ENCODE measurements around the gene ROCK1. TPM values are rescaled to one million over a fixed set of nuclear protein-coding genes. Genes with fewer than 3 reads are reported as not detected.

The ROCK1 gene
- total and polyA plus RNA-seq, 9 of the 15 experiments (the other 6 are each of a cell fraction or from before 2014, with no cell fraction given), result 7.4 to 28.6 (median 17.7) TPM

DNA sequence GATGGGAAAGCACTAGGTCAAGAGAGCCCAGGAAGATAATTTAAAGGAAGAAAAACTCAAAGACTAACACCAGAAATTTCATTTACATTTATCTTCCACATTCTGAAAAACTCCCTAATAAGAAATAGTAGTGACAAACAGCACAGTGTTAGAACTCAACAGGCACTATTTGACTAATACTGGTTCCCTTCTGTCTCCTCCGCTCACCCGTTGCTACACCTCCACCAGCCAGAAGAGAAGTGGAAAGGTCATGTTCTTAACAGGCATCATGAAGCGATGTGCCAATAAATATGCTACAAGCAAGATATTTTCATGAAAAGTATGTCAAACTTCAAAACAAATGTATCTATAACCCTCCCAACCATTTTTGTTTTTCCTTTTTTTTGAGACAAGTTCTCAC is 5.7 kb downstream of the ROCK1 start:
- POLR2A ChIA-PET, result no interaction called here
- no peak for FAIRE-seq
- H3K4me2 ChIP-seq (ENCODE audit: insufficient read depth, low read length), result no peak overlapping the region
- no peak for TF ChIP-seq JUNB (CRISPR knock-in tag; conservative IDR thresholded peaks at IDR 0.05)
- TF ChIP-seq SRSF9 (IDR thresholded peaks at IDR 0.05; ENCODE audit: borderline replicate concordance, low read depth, low read length), result no peak
- no peak for TF ChIP-seq NR2C2 (CRISPR knock-in tag; IDR thresholded peaks at IDR 0.05)
- TF ChIP-seq NR2C2 (tag; IDR thresholded peaks at IDR 0.05), result no peak
- TF ChIP-seq THRA (IDR thresholded peaks at IDR 0.05), result no peak
- no peak for TF ChIP-seq ARID4B (CRISPR knock-in tag; IDR thresholded peaks at IDR 0.05)
- TF ChIP-seq, protein P1, sequence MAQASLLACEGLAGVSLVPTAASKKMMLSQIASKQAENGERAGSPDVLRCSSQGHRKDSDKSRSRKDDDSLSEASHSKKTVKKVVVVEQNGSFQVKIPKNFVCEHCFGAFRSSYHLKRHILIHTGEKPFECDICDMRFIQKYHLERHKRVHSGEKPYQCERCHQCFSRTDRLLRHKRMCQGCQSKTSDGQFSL (CRISPR knock-in tag; IDR thresholded peaks at IDR 0.05), result no peak
- TF ChIP-seq, protein P1 (tag; IDR thresholded peaks at IDR 0.05), result no peak
- TF ChIP-seq SMAD3 (CRISPR knock-in tag; conservative IDR thresholded peaks at IDR 0.05), result no peak
- TF ChIP-seq MIER1 (IDR thresholded peaks at IDR 0.05; ENCODE audit: low read depth), result no peak
- TF ChIP-seq ZNF512 (tag; IDR thresholded peaks at IDR 0.05), result no peak
- no peak for TF ChIP-seq CEBPB (tag; IDR thresholded peaks at IDR 0.05)
- no peak for TF ChIP-seq MAFK (IDR thresholded peaks at IDR 0.05; ENCODE audit: low read length)
- no peak for TF ChIP-seq ZNF217 (CRISPR knock-in tag; IDR thresholded peaks at IDR 0.05)
- TF ChIP-seq PYGO2 (tag; IDR thresholded peaks at IDR 0.05), result no peak
- TF ChIP-seq FOS (IDR thresholded peaks at IDR 0.05; ENCODE audit: extremely low read depth, insufficient read length), result no peak

More for the DNA sequence above, 5.7 kb downstream of the ROCK1 start:
- H3K36me3 ChIP-seq (ENCODE audit: control insufficient read depth, insufficient read depth, low read length), result no peaks in the 10 kb centered on the region
- H3K27me3 ChIP-seq (ENCODE audit: control insufficient read depth in 2 of 2, insufficient read depth in 2 of 2, low read length in 2 of 2), result no peaks in the 10 kb centered on the region
- H3K27ac ChIP-seq (ENCODE audit: extremely low read depth, low read depth, low read length), result no peak overlapping the region
- intact Hi-C loops (cut with micrococcal nuclease) (no loop called here), in situ Hi-C loops (cut with MboI) (no loop called here)
- DNase-seq (ENCODE audit: extremely low read depth in 1 of 4, low spot score in 3 of 4) (no peak), ATAC-seq (no peak)
- H3K4me3 ChIP-seq, result no peak overlapping the region
- no peak overlapping the region for H2AFZ ChIP-seq (ENCODE audit: low read depth, low read length)
- BruUV-seq (replicated peaks), result no TSS peak
- 81% methylated on average over 3 of the region's 3 CpGs for WGBS (ENCODE audit: insufficient coverage, low coverage, missing lambda C conversion rate)
- peaks cover 7% of the 10 kb centered on the region in 2 experiments; a peak in 2 of 5 replicates for H3K4me1 ChIP-seq (replicated peaks in 1 of 2; ENCODE audit: control insufficient read depth in 2 of 2, insufficient read depth in 2 of 2, low read length in 2 of 2)
- no peaks in the 10 kb centered on the region for H3K9me1 ChIP-seq (ENCODE audit: control insufficient read depth, insufficient read depth, low read length)
- peaks cover 20% of the 10 kb centered on the region for H4K20me1 ChIP-seq (replicated peaks; ENCODE audit: control insufficient read depth, insufficient read depth, low read length)
- H3K9ac ChIP-seq (ENCODE audit: insufficient read depth in 1 of 2, low read depth in 2 of 2, low read length in 2 of 2), result no peak overlapping the region
- CTCF ChIA-PET (ENCODE audit: low intra/inter-chr PET ratio), result no interaction called here
- no peaks in the 10 kb centered on the region for H3K9me3 ChIP-seq (replicated peaks; ENCODE audit: control insufficient read depth, insufficient read depth, low read depth, low read length)
- H3K79me2 ChIP-seq (ENCODE audit: control insufficient read depth, insufficient read depth, low read length), result peaks cover 83% of the 10 kb centered on the region
